HepG2 (cell line): ENCODE results near the gene IL32. TPM values are rescaled to one million over a fixed set of nuclear protein-coding genes. Genes with fewer than 3 reads are reported as not detected.
A peak's percentile ranks its signal among the peaks of the same experiment; 100 is the strongest.

Source experiments
- ARID3A ChIP-seq: IDR thresholded peaks from 2 replicates; pipeline ENCODE4 v1.6.1; 2012; ENCODE audit warnings: low read depth, low read length, improper control_type of control experiment
- E2F2 ChIP-seq: sonication (generic); formaldehyde crosslinking; IDR thresholded peaks from 2 replicates; pipeline ENCODE4 v1.4.0; 2020; ENCODE audit warnings: missing genetic modification reagents, borderline replicate concordance
- KDM3A ChIP-seq: IDR thresholded peaks from 2 replicates; pipeline ENCODE4 v1.6.1; 2018; ENCODE audit warnings: low read depth, missing compliant biosample characterization
- MBD4 ChIP-seq: IDR thresholded peaks from 2 replicates; pipeline ENCODE4 v1.6.1; 2012; ENCODE audit warnings: low read length, inconsistent platforms, borderline replicate concordance
- NCOA5 ChIP-seq: sonication (generic); formaldehyde crosslinking; IDR thresholded peaks from 2 replicates; pipeline ENCODE4 v1.4.0; 2020; ENCODE audit warnings: missing genetic modification reagents
- NFYC ChIP-seq: IDR thresholded peaks from 2 replicates; pipeline ENCODE4 v1.6.1; 2016; ENCODE audit warnings: missing genetic modification reagents, missing compliant biosample characterization
- NR2F6 ChIP-seq, 2 experiments: IDR thresholded peaks; 2 replicates each; pipeline ENCODE4 v1.6.1; 2016; ENCODE audit warnings: antibody characterized with exemption in 1 of 2, mild to moderate bottlenecking in 1 of 2
- POGZ ChIP-seq: sonication (generic); formaldehyde crosslinking; IDR thresholded peaks from 2 replicates; pipeline ENCODE4 v1.4.0; 2020; ENCODE audit warnings: mild to moderate bottlenecking, missing genetic modification reagents
- POLR2AphosphoS2 ChIP-seq: IDR thresholded peaks from 2 replicates; pipeline ENCODE4 v1.6.1; 2011; ENCODE audit warnings: low read depth, low read length, improper control_type of control experiment
- PPARG ChIP-seq: conservative IDR thresholded peaks from 2 replicates; pipeline ENCODE4 v1.6.1; 2016; ENCODE audit warnings: missing biosample characterization, missing genetic modification reagents
- SP4 ChIP-seq: sonication (generic); formaldehyde crosslinking; IDR thresholded peaks from 2 replicates; pipeline ENCODE4 v1.8.1; 2023; ENCODE audit warnings: mild to moderate bottlenecking, missing genetic modification reagents
- SP5 ChIP-seq: IDR thresholded peaks from 2 replicates; pipeline ENCODE4 v1.6.1; 2016; ENCODE audit warnings: low read depth, borderline replicate concordance
- ZFAT ChIP-seq: sonication (generic); formaldehyde crosslinking; conservative IDR thresholded peaks from 2 replicates; pipeline ENCODE4 v1.8.1; 2023; ENCODE audit warnings: missing genetic modification reagents, inconsistent platforms
- ZHX2 ChIP-seq, 2 experiments: sonication (generic) in 1 of 2; formaldehyde crosslinking in 1 of 2; IDR thresholded peaks; 2 replicates each; pipeline versions ENCODE4 v1.6.1 to v1.9.0; 2014 to 2022; ENCODE audit warnings: antibody characterized with exemption in 1 of 2, borderline replicate concordance in 1 of 2, inconsistent platforms in 1 of 2, low read depth in 1 of 2, missing genetic modification reagents in 1 of 2
- ZMAT3 ChIP-seq: sonication (generic); formaldehyde crosslinking; conservative IDR thresholded peaks from 2 replicates; pipeline ENCODE4 v1.7.0; 2021; ENCODE audit warnings: missing genetic modification reagents
- ZNF335 ChIP-seq: sonication (generic); formaldehyde crosslinking; IDR thresholded peaks from 2 replicates; pipeline ENCODE4 v1.4.0; 2020; ENCODE audit warnings: missing genetic modification reagents
- ZNF383 ChIP-seq: sonication (generic); formaldehyde crosslinking; IDR thresholded peaks from 2 replicates; pipeline ENCODE4 v1.4.0; 2020; ENCODE audit warnings: missing genetic modification reagents, mild to moderate bottlenecking, borderline replicate concordance
- ZNF430 ChIP-seq: sonication (generic); formaldehyde crosslinking; IDR thresholded peaks from 2 replicates; pipeline ENCODE4 v1.9.0; 2021; ENCODE audit warnings: mild to moderate bottlenecking, missing genetic modification reagents
- ZNF761 ChIP-seq: sonication (generic); formaldehyde crosslinking; conservative IDR thresholded peaks from 2 replicates; pipeline ENCODE4 v1.4.0; 2020; ENCODE audit warnings: mild to moderate bottlenecking, missing genetic modification reagents
- ZNF788 ChIP-seq: sonication (generic); formaldehyde crosslinking; IDR thresholded peaks from 2 replicates; pipeline ENCODE4 v1.5.0; 2020; ENCODE audit warnings: mild to moderate bottlenecking, missing genetic modification reagents, borderline replicate concordance
- ZSCAN20 ChIP-seq: sonication (generic); formaldehyde crosslinking; IDR thresholded peaks from 2 replicates; pipeline ENCODE4 v1.4.0; 2020; ENCODE audit warnings: missing genetic modification reagents, mild to moderate bottlenecking, borderline replicate concordance
- polyA plus RNA-seq, 8 experiments: library from polyadenylated mRNA; depleted of rRNA in 3 of 8; stranded (reverse) in 7 of 8; unstranded in 1 of 8; fragments of >200 nt; fragmentation: Illumina TruSeq in 4 of 8; extraction: Trizol in 4 of 8; gene quantifications; 2 replicates each; pipeline versions ENCODE4 v1.2.1 to v1.2.3, GENCODE V29; 2011 to 2016; ENCODE audit warnings: low read depth in 4 of 8, missing spikeins in 1 of 8, mixed read lengths in 1 of 8; ENCODE audit not compliant: insufficient read depth in 1 of 8
- total RNA-seq, 5 experiments: library from RNA; depleted of rRNA; stranded (reverse); fragments of >200 nt; fragmentation: Illumina TruSeq; extraction: Trizol; gene quantifications; 2 replicates each; pipeline ENCODE4 v1.2.3, GENCODE V29; 2016; ENCODE audit warnings: low read depth in 1 of 5

IL32 gene
- total and polyA plus RNA-seq, 2 of the 13 experiments (the other 11 are each of a cell fraction or from before 2014, with no cell fraction given): 115 to 165 TPM

- TF ChIP-seq ZHX2 (IDR thresholded peaks at IDR 0.05; ENCODE audit: low read depth) (no peak), ZHX2 (CRISPR knock-in tag; IDR thresholded peaks at IDR 0.05; ENCODE audit: borderline replicate concordance) (no peak), ZNF383 (CRISPR knock-in tag) (no peak), ZSCAN20 (CRISPR knock-in tag) (no peak), POGZ (no peak), ZNF430 (peak; percentile 70; the same call in 1 of the 2 replicates), ZFAT (CRISPR knock-in tag) (no peak), ZNF335 (peak; percentile 8; the same call in 1 of the 2 replicates), ZNF788 (CRISPR knock-in tag) (peak; percentile 12; the same call in 1 of the 2 replicates), SP5 (CRISPR knock-in tag) (peak; percentile 11; the same call in 1 of the 2 replicates), NFYC (CRISPR knock-in tag) (no peak), NCOA5 (CRISPR knock-in tag) (no peak), POLR2AphosphoS2 (no peak), SP4 (CRISPR knock-in tag) (no peak), KDM3A (CRISPR knock-in tag) (no peak), ZNF761 (CRISPR knock-in tag) (no peak), E2F2 (CRISPR knock-in tag) (no peak), MBD4 (no peak), ARID3A (no peak), NR2F6 (IDR thresholded peaks at IDR 0.05) (peak; percentile 68), NR2F6 (CRISPR knock-in tag; IDR thresholded peaks at IDR 0.05) (peak; percentile 63; the same call in 1 of the 2 replicates), PPARG (0 out of 2 replicates have a peak, but pooled peaks have one; percentile 15), ZMAT3 (CRISPR knock-in tag) (no peak)
Observed at GRCh38 chr16:3087243-3088235, 22.1 kb downstream of the IL32 start (continued).
